HG03175 (cell line): ENCODE data around the gene SPATA21.

ENCODE experiments used
- ATAC-seq: cut with Tn5 transposase; IDR thresholded peaks from one replicate; pipeline ENCODE4 v1.9.1; 2021; ENCODE audit warnings: mild to moderate bottlenecking, moderate library complexity; ENCODE audit not compliant: unreplicated experiment

SPATA21 gene

DNA sequence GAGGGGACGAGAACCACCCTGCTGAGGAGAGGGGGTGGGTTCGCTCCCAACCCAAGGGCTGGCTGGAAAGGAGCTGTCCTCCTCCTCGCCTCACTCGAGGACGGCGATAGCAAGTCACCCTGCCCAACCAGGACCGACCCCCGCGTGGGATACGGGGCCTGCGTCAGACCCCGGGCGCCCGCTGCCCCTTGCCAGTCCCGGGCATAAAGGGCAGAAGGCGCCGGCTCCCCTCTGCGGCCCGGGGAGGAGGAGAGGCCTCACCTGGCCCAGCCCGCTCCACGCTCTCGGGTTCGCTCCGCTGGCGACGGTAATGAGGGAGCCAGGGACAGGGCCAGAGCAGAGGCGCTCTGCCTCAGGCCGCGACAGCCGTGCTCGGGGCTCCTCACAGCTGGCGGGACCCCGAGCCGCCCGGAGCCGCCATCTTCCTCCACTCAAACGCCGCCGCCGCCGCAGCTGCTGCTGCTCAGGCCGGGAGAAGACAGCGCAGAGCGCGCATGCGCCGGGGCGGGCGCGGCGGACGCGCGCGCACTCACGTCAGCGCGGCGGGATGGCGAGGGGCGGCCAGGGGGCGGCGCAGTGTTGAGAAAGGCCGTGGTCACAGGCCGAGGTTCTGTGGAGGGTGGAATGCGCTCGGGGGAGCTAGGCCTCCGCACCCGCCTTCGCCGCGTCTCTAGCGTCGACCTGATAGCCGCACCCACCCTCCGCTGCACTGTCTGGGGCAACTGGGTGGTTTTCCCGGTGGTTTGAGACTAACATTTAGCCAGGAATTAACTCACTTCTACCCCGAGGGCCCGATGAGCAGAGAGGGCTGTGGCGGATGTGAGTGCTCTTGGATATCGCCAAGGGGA, 85.0 kb downstream of the SPATA21 start, which contains the start of gene FBXO42:
Gene FBXO42, minus strand, starts transcription at position 487 of the 848 bp plus-strand sequence. CDS start 37,062 bp downstream, outside the sequence.
- ATAC-seq: peak; percentile 92

DNA sequence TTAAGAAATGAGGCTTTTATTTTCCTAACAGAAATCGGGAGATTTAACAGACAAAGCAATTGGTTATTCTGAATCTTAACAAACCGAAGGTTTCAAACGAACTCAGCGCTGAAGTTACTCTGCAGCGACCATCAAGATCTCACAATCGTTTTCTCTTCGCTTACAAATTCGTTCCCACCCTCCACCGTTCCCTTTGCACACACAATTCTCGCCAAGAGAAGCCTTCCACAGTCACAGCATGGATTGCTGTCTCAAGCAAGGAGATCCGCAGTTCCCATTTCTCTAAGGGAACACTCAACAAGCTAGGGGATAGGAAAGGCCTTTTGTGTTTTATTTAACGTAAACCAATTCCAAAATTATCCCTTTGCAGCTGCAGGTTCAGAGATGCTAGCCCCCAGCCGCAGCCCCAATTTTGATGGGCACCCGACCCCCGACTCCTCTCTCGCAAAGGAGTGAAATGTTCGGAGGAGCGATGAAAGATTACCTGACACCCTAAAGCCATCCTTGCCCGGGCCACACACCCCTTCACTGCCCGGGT, 85.7 kb downstream of the SPATA21 start:
- ATAC-seq: no peak

DNA sequence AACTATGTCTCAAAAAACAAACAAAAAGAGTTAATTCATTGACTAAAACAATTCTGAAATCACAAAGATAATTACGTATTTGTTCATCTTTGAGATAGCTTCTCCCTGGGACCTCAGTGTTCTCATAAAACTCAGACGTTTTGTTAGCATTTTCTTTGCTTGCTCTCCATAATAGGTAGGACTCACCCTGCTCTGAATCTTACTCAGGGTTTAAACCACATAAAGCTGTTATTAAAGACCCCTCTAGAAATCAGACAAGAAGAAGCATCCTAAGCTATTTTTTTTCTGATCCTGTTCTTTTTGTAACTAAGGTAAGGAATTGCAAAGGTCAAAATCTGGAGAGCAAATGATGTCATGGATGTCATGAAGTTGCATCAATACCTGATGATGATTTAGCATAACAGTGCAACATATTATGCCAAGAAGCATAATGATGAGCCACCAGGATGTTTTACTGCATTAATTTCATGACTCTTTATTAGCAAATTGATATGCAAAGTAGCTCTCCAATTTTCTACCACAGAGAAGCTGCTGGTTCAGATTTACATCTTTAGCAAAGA, 87.3 kb downstream of the SPATA21 start:
- ATAC-seq: no peak
